Measurements from ENCODE around the gene SPATA9.
"Not testable (repeated sequence)": the region's sequence is repeated elsewhere in the genome, so short reads cannot be mapped to it uniquely, and the experiment has no call there.

SPATA9 gene

GRCh38 chr5:95672641-95673040 is 10.2 kb downstream of the SPATA9 start:
- no peak for DNase-seq

- DNase-seq = no peak
These were observed 11.0 kb downstream of the SPATA9 start for GRCh38 chr5:95671826-95672225.

GRCh38 chr5:95670568-95670967 is 12.2 kb downstream of the SPATA9 start:
- DNase-seq = no peak

- no peak for DNase-seq
These were observed 12.8 kb downstream of the SPATA9 start for GRCh38 chr5:95669985-95670384.

- no peak for DNase-seq
These were observed 13.3 kb downstream of the SPATA9 start for GRCh38 chr5:95669540-95669939.

GRCh38 chr5:95668728-95669127 is 14.1 kb downstream of the SPATA9 start:
- no peak for DNase-seq

GRCh38 chr5:95668216-95668615 is 14.6 kb downstream of the SPATA9 start:
- no peak for DNase-seq

- no peak for DNase-seq
These were observed 15.1 kb downstream of the SPATA9 start for GRCh38 chr5:95667678-95668077.

DNA sequence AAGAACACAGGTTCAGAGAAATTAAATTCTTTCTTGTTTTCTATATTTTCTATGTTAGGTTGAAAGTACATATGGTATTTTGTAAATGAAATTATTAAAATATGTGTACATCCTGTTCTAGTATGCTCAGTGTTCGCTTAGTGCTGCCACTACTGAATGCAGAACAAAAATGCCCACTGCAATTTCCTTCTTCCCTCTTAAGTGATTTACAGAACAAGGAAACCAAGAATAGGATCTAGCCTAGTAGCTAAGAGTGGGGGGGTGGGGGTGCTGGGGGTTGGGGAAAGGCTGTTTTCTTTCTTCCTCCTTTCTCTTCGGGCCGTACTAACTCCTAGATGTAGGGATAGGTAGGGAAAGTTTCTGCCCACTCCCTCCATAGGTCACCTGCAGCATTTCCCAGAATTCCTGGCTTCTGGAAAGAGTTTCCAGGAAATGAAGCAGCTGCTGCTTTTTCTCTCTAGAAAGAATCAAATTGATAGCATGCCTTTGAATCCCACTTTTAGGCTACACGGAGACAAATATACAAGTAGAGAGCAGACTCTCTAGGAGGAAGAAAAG is 15.7 kb downstream of the SPATA9 start:
- DNase-seq = no peak

DNA sequence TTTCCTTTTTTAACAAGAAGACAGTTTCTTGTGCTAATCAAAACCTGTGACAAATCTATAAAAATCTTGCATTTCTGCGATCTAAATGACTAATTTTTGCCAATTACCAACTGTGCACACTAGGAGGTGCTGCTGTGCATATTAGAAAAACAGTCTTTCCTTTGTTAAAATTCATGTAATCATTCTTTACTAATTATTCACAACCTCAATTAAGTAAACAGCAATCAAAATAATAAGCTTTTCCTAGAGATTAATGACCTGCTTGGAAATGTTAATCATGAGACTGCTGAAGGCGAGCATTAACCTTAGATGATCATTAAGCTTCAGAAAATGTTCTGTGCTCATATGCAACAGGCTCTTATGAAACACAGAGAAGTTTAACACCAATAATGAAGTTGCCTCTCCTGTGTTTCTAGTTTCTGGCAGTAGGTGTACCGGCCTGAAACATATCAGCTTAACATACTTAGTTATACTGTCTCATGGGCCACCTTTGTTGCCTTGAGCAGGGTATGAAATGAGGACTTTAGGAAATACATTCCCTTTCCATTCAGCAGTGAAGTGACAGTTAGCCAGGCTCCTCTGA is 18.5 kb downstream of the SPATA9 start:
- DNase-seq = peak in 1 of 2 experiments; percentile 42

GRCh38 chr5:95662946-95663345 is 19.8 kb downstream of the SPATA9 start:
- DNase-seq = no peak

DNA sequence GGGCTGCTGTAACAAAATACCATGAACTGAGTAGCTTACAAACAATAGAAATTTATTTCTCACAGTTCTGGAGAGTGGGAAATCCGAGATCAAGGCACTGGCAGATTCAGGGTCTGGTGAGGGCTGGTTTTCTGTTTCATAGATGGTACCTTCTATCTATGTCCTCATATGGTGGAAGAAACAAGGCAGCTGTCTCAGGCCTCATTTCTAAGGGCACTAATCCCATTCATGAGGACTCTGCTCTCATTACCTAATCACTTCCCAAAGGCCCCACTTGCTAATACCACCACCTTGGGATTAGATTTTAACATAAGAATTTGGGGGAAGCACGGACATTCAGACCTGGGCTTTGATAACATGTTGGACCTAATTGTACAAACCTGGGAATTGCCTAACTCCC is 22.7 kb downstream of the SPATA9 start:
- no peak for DNase-seq

DNA sequence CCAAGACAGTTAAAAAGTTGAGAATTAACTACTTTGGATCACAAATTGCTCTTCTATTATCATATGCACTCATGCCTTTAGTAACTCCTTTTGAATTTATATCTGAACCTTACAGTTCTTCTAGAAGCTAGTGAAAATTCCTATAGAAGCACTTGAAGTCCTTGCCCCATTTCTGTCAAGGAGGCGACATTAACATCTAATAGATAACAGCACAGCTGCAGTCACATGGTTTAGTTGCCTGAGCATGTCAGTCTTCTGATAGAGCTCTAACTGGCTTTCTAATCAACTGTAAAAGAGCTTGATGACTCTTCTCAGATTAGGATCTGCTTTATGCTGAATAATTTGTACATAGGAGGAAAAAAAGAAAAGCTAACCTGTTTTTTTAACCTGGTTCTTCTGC is 27.2 kb downstream of the SPATA9 start:
- DNase-seq = no peak

- no peak for DNase-seq
These were observed 28.6 kb downstream of the SPATA9 start for GRCh38 chr5:95654196-95654595.

DNA sequence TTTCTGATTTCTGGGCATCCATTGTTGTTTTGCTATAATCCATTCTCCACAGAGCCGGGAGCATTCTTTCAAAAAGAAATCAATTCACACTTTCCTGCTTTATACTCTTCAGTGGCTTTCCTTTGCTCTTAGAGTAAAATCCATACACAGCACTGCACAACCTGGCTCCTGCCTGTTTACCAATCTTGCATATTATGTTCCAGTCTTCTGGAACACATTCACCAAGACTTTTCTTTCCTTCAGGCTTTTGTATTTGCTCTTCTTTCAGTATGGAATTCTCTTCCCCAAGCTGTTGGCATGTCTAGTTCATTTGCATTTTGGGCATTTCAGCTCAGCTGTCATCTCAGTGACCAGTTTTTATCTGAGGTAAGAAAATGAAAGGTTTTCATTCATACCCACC is 29.9 kb downstream of the SPATA9 start:
- no peak for DNase-seq

DNA sequence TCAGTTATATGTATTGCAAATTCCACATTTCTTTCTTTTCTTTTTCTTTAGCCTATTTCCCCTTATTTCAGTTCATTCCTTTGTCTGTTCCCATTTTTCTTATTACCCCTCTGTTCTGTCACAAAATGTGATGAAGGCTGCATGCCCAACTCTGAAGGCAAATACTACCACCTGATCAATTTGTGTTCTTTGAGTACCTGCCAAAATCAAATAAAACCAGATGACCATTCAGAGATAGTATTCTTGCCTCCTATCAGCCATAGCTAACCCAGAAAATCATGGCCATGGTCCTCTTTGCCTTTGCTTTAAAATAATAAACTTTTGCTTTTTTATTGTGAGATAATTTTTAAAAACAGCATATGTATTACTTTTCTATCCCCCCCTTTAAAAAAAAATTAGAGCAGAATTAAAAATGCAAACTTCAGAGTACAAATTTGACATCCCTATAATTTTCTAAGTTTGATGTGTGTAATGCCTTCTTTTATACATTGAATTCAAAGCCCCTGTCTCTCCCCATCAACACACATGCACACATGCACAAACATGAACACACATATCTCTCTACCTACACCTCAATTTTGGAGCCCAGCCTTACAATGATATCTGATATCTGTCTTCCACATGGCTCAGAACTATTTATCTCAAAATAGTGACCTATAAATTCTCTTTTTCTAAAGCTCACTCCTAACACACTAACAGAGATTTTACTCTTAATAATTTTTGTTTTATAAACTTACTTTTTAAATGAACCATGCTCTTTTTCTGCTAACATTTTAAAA is 32.8 kb downstream of the SPATA9 start:
- DNase-seq = no peak

DNA sequence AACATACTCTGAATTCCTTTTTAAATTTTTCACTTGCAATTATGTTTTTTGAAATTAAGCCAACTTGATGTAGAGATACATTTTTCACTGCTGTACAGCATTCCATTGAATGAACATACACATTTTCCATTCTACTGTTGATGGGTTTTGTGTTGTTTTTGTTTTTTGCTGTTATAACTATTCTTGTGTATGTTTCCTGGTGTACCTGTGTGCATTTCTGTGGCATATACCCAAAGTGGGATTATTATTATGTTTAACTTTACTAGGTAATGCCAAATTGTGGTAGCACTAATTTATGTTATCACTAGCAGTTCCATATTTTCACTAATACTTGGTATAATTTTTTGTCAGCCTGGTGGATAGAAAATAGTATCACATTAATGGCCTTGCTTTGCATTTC is 33.5 kb downstream of the SPATA9 start:
- DNase-seq = no peak

GRCh38 chr5:95647886-95648860 is 34.6 kb downstream of the SPATA9 start:
- no peak for DNase-seq

GRCh38 chr5:95646569-95647431 is 36.0 kb downstream of the SPATA9 start, which contains the start of gene RFESD:
RFESD (plus strand) TSS chr5:95646777; CDS start chr5:95652272, 5,495 bp downstream.
- DNase-seq = peak; percentile 94 to 96

DNA sequence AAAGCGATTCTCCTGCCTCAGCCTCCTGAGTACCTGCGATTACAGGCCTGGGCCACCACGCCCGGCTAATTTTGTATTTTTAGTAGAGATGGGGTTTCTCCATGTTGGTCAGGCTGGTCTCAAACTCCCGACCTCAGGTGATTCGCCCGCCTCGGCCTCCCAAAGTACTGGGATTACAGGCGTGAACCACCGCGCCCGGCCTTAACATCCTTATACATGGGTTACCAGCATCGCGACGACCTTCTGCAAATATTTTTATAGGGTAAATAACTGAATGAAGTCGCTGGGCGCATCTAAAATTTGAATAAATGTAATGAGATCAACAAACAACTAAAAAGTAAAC is 36.6 kb downstream of the SPATA9 start:
- not testable (repeated sequence) for DNase-seq

GRCh38 chr5:95644351-95645042 is 38.3 kb downstream of the SPATA9 start:
- peak in 1 of 2 experiments; percentile 79 for DNase-seq

DNA sequence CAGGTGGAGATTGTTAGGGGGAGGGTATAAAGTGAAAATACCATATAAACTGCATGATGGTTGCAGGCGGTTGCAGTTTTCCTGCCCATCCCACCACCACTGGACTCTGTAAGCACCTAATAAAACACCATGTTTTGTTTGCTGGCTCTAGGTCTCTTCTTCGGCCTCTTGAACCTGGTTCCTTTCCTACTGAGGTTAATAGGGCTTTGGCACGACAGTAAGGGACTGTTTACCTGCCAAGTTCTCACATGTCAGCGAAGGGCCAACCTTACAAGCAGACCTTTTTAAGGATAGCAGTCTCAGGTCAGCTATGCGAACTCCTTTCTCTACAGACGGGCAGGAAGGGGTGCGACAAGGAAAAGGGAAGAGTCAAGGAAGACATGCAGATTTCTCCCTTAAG is 39.6 kb downstream of the SPATA9 start:
- DNase-seq = no peak

Data from SW 1271 (cell line).